Breast epithelium (tissue), 3 donors: Measurements from ENCODE around the gene ADAMTS2.

ENCODE experiments used
- CTCF ChIP-seq, 3 donors: fragments of 450-650 bp; IDR thresholded peaks; one replicate each; pipeline ENCODE4 v1.5.1; 2016 to 2017; ENCODE audit warnings: antibody characterized with exemption in 3 of 3, mild to moderate bottlenecking in 3 of 3, moderate library complexity in 3 of 3
- POLR2AphosphoS5 ChIP-seq, 3 donors: sonication (generic); formaldehyde crosslinking; IDR thresholded peaks; one replicate each; pipeline ENCODE4 v1.6.1; 2017; ENCODE audit warnings: antibody characterized with exemption in 3 of 3

- TF ChIP-seq CTCF (IDR thresholded peaks at IDR 0.05) (no peak), POLR2AphosphoS5 (IDR thresholded peaks at IDR 0.05) (no peak)
Measured at GRCh38 chr5:179342577-179342976, 2.7 kb downstream of the ADAMTS2 start.
